COLO668 (cell line): ENCODE measurements around the gene TOP2B.

Source experiments
- DNase-seq: peaks from one replicate; lab custom pipeline; 2025; ENCODE audit not compliant: unreplicated experiment; lab: John Stamatoyannopoulos, UW

TOP2B gene

GRCh38 chr3:25619382-25619781, 45.3 kb downstream of the TOP2B start:
- DNase-seq, result no peak

GRCh38 chr3:25618028-25618427, 46.7 kb downstream of the TOP2B start:
- DNase-seq, result no peak

- DNase-seq, result no peak
These were observed 53.5 kb downstream of the TOP2B start for GRCh38 chr3:25611193-25611592.

- DNase-seq, result no peak
These were observed 53.9 kb downstream of the TOP2B start for GRCh38 chr3:25610779-25611178.

- DNase-seq, result no peak
These were observed 54.5 kb downstream of the TOP2B start for GRCh38 chr3:25610167-25610566.

- no peak for DNase-seq
These were observed 60.5 kb downstream of the TOP2B start for GRCh38 chr3:25604107-25604805.

- DNase-seq, result no peak
These were observed 61.0 kb downstream of the TOP2B start for GRCh38 chr3:25603703-25604102.

GRCh38 chr3:25597535-25598101, 67.1 kb downstream of the TOP2B start:
- DNase-seq, result no peak

- no peak for DNase-seq
These were observed 70.7 kb downstream of the TOP2B start for GRCh38 chr3:25594007-25594502.

- no peak for DNase-seq
These were observed 71.7 kb downstream of the TOP2B start for GRCh38 chr3:25593001-25593400.

- DNase-seq, result no peak
These were observed 72.2 kb downstream of the TOP2B start for GRCh38 chr3:25592510-25592968.

GRCh38 chr3:25589783-25590258, 74.9 kb downstream of the TOP2B start:
- no peak for DNase-seq

- DNase-seq, result no peak
These were observed 75.5 kb downstream of the TOP2B start for GRCh38 chr3:25589104-25589782.

GRCh38 chr3:25588441-25589103, 76.1 kb downstream of the TOP2B start:
- DNase-seq, result no peak

- DNase-seq, result no peak
These were observed 76.7 kb downstream of the TOP2B start for GRCh38 chr3:25587975-25588374.

GRCh38 chr3:25587526-25587925, 77.2 kb downstream of the TOP2B start:
- no peak for DNase-seq

GRCh38 chr3:25587094-25587493, 77.6 kb downstream of the TOP2B start:
- DNase-seq, result no peak

GRCh38 chr3:25586553-25586952, 78.2 kb downstream of the TOP2B start:
- DNase-seq, result no peak

GRCh38 chr3:25586167-25586505, 78.6 kb downstream of the TOP2B start:
- no peak for DNase-seq

GRCh38 chr3:25585361-25586166, 79.1 kb downstream of the TOP2B start:
- DNase-seq, result no peak
